ENCODE results near the gene IGFL3. TPM values are rescaled to one million over a fixed set of nuclear protein-coding genes. Genes with fewer than 3 reads are reported as not detected.

The IGFL3 gene
- total RNA-seq, 3 donors from 2014 or later, result not detected

GRCh38 chr19:46133777-46134241 lies 9.3 kb upstream of the IGFL3 start:
- Histone ChIP-seq H3K36me3 (no peaks in the 10 kb centered on the region), H3K27me3 (no peaks in the 10 kb centered on the region), H3K9me3 (no peaks in the 10 kb centered on the region), H3K4me1 (no peaks in the 10 kb centered on the region), H3K4me3 (no peak overlapping the region), H3K27ac (peak overlapping the region; percentile 89 to 92)
- no peak for DNase-seq (ENCODE audit: low spot score in 2 of 2)
- TF ChIP-seq POLR2A (IDR thresholded peaks at IDR 0.05) (no peak), POLR2AphosphoS5 (IDR thresholded peaks at IDR 0.05) (no peak), CTCF (IDR thresholded peaks at IDR 0.05) (no peak)
- intact Hi-C loops (cut with DNase I; ENCODE audit: low total_unique reads), result no loop called here

- Histone ChIP-seq H3K36me3 (no peaks in the 10 kb centered on the region), H3K27ac (peak overlapping the region; percentile 89 to 92), H3K4me1 (no peaks in the 10 kb centered on the region), H3K9me3 (no peaks in the 10 kb centered on the region), H3K4me3 (peak overlapping the region in 1 of 3 donors; percentile 16), H3K27me3 (no peaks in the 10 kb centered on the region)
- intact Hi-C loops (cut with DNase I; ENCODE audit: low total_unique reads), result no loop called here
- DNase-seq (ENCODE audit: low spot score in 2 of 2), result peak in 1 of 2 donors; percentile 81
- TF ChIP-seq POLR2A (IDR thresholded peaks at IDR 0.05), result peak; percentile 24
- no peak for TF ChIP-seq POLR2AphosphoS5 (IDR thresholded peaks at IDR 0.05)
Observed at GRCh38 chr19:46133101-46133627, 8.7 kb upstream of the IGFL3 start.

- no peaks in the 10 kb centered on the region for H3K27me3 ChIP-seq
- no peaks in the 10 kb centered on the region for H3K4me1 ChIP-seq
- no peak for DNase-seq (ENCODE audit: low spot score in 2 of 2)
- H3K4me3 ChIP-seq, result peak overlapping the region in 1 of 3 donors; percentile 16
- no peaks in the 10 kb centered on the region for H3K36me3 ChIP-seq
- H3K27ac ChIP-seq, result peak overlapping the region; percentile 89 to 92
- intact Hi-C loops (cut with DNase I; ENCODE audit: low total_unique reads), result no loop called here
- TF ChIP-seq POLR2AphosphoS5 (IDR thresholded peaks at IDR 0.05), result no peak
- H3K9me3 ChIP-seq, result no peaks in the 10 kb centered on the region
Observed at GRCh38 chr19:46132508-46133100, 8.1 kb upstream of the IGFL3 start.

- TF ChIP-seq POLR2A (IDR thresholded peaks at IDR 0.05) (no peak), POLR2AphosphoS5 (IDR thresholded peaks at IDR 0.05) (no peak), CTCF (IDR thresholded peaks at IDR 0.05) (no peak)
- intact Hi-C loops (cut with DNase I; ENCODE audit: low total_unique reads), result no loop called here
- Histone ChIP-seq H3K9me3 (no peaks in the 10 kb centered on the region), H3K27me3 (no peaks in the 10 kb centered on the region), H3K4me3 (no peak overlapping the region), H3K27ac (peak overlapping the region in 1 of 2 donors; percentile 89), H3K4me1 (no peaks in the 10 kb centered on the region), H3K36me3 (no peaks in the 10 kb centered on the region)
- no peak for DNase-seq (ENCODE audit: low spot score in 2 of 2)
Observed at GRCh38 chr19:46131485-46132143, 7.1 kb upstream of the IGFL3 start.

GRCh38 chr19:46126086-46126580 lies 1.6 kb upstream of the IGFL3 start:
- no peak for TF ChIP-seq POLR2A (IDR thresholded peaks at IDR 0.05)
- no peak for TF ChIP-seq POLR2AphosphoS5 (IDR thresholded peaks at IDR 0.05)
- no peak for TF ChIP-seq CTCF (IDR thresholded peaks at IDR 0.05)
- Histone ChIP-seq H3K4me1 (no peaks in the 10 kb centered on the region), H3K27ac (no peak overlapping the region), H3K4me3 (no peak overlapping the region), H3K27me3 (no peaks in the 10 kb centered on the region), H3K36me3 (no peaks in the 10 kb centered on the region), H3K9me3 (no peaks in the 10 kb centered on the region)
- no peak for DNase-seq (ENCODE audit: low spot score in 2 of 2)
- intact Hi-C loops (cut with DNase I; ENCODE audit: low total_unique reads), result no loop called here

GRCh38 chr19:46125447-46125846 lies 959 bp upstream of the IGFL3 start:
- no peak for DNase-seq (ENCODE audit: low spot score in 2 of 2)
- H3K27me3 ChIP-seq, result no peaks in the 10 kb centered on the region
- H3K27ac ChIP-seq, result peak overlapping the region in 1 of 2 donors; percentile 23
- intact Hi-C loops (cut with DNase I; ENCODE audit: low total_unique reads), result no loop called here
- H3K9me3 ChIP-seq, result no peaks in the 10 kb centered on the region
- TF ChIP-seq CTCF (IDR thresholded peaks at IDR 0.05) (no peak), POLR2A (IDR thresholded peaks at IDR 0.05) (no peak), POLR2AphosphoS5 (IDR thresholded peaks at IDR 0.05) (no peak)
- no peaks in the 10 kb centered on the region for H3K4me1 ChIP-seq
- no peaks in the 10 kb centered on the region for H3K36me3 ChIP-seq
- H3K4me3 ChIP-seq, result no peak overlapping the region

All from breast epithelium (tissue), 4 donors.